Measurements from ENCODE around the gene NTNG1.

Gene NTNG1

GRCh38 chr1:107309962-107310361 is 169.1 kb downstream of the NTNG1 start:
- DNase-seq (ENCODE audit: extremely low spot score, insufficient read length, low read depth) (no peak), FAIRE-seq (no peak)

GRCh38 chr1:107315652-107316051 is 174.8 kb downstream of the NTNG1 start:
- no peak for DNase-seq (ENCODE audit: extremely low spot score, insufficient read length, low read depth)
- no peak for FAIRE-seq

- FAIRE-seq (no peak), DNase-seq (ENCODE audit: extremely low spot score, insufficient read length, low read depth) (no peak)
These were observed 178.1 kb downstream of the NTNG1 start for GRCh38 chr1:107318932-107319331.

- DNase-seq (ENCODE audit: extremely low spot score, insufficient read length, low read depth) (no peak), FAIRE-seq (no peak)
These were observed 182.9 kb downstream of the NTNG1 start for GRCh38 chr1:107323784-107324183.

- no peak for FAIRE-seq
- no peak for DNase-seq (ENCODE audit: extremely low spot score, insufficient read length, low read depth)
These were observed 186.1 kb downstream of the NTNG1 start for GRCh38 chr1:107326824-107327445.

GRCh38 chr1:107327446-107327845 is 186.6 kb downstream of the NTNG1 start:
- no peak for DNase-seq (ENCODE audit: extremely low spot score, insufficient read length, low read depth)

GRCh38 chr1:107328087-107328486 is 187.2 kb downstream of the NTNG1 start:
- FAIRE-seq (no peak), DNase-seq (ENCODE audit: extremely low spot score, insufficient read length, low read depth) (no peak)

More at GRCh38 chr1:107327446-107327845, 186.6 kb downstream of the NTNG1 start:
- no peak for FAIRE-seq

- no peak for DNase-seq (ENCODE audit: extremely low spot score, insufficient read length, low read depth)
- no peak for FAIRE-seq
These were observed 198.9 kb downstream of the NTNG1 start for GRCh38 chr1:107339775-107340174.

GRCh38 chr1:107342316-107342715 is 201.5 kb downstream of the NTNG1 start:
- FAIRE-seq (no peak), DNase-seq (ENCODE audit: extremely low spot score, insufficient read length, low read depth) (no peak)

GRCh38 chr1:107342768-107343167 is 201.9 kb downstream of the NTNG1 start:
- FAIRE-seq: no peak
- DNase-seq (ENCODE audit: extremely low spot score, insufficient read length, low read depth): no peak

GRCh38 chr1:107343601-107344000 is 202.8 kb downstream of the NTNG1 start:
- no peak for FAIRE-seq
- DNase-seq (ENCODE audit: extremely low spot score, insufficient read length, low read depth): no peak

GRCh38 chr1:107344268-107344760 is 203.5 kb downstream of the NTNG1 start:
- FAIRE-seq (no peak), DNase-seq (ENCODE audit: extremely low spot score, insufficient read length, low read depth) (no peak)

GRCh38 chr1:107344836-107345235 is 204.0 kb downstream of the NTNG1 start:
- no peak for FAIRE-seq
- DNase-seq (ENCODE audit: extremely low spot score, insufficient read length, low read depth): no peak

GRCh38 chr1:107352850-107353249 is 212.0 kb downstream of the NTNG1 start:
- no peak for DNase-seq (ENCODE audit: extremely low spot score, insufficient read length, low read depth)
- FAIRE-seq: no peak

- no peak for FAIRE-seq
- DNase-seq (ENCODE audit: extremely low spot score, insufficient read length, low read depth): no peak
These were observed 216.5 kb downstream of the NTNG1 start for GRCh38 chr1:107357376-107357775.

GRCh38 chr1:107358619-107359327 is 217.9 kb downstream of the NTNG1 start:
- DNase-seq (ENCODE audit: extremely low spot score, insufficient read length, low read depth) (no peak), FAIRE-seq (no peak)

- FAIRE-seq (no peak), DNase-seq (ENCODE audit: extremely low spot score, insufficient read length, low read depth) (no peak)
These were observed 218.8 kb downstream of the NTNG1 start for GRCh38 chr1:107359472-107360241.

- DNase-seq (ENCODE audit: extremely low spot score, insufficient read length, low read depth): no peak
- FAIRE-seq: no peak
These were observed 221.8 kb downstream of the NTNG1 start for GRCh38 chr1:107362468-107363140.

- DNase-seq (ENCODE audit: extremely low spot score, insufficient read length, low read depth) (no peak), FAIRE-seq (no peak)
These were observed 222.3 kb downstream of the NTNG1 start for GRCh38 chr1:107363154-107363553.

GRCh38 chr1:107365527-107366240 is 224.8 kb downstream of the NTNG1 start:
- FAIRE-seq: no peak
- DNase-seq (ENCODE audit: extremely low spot score, insufficient read length, low read depth): no peak

All from GM18507 (cell line).